Body of pancreas (tissue), 4 donors: ENCODE data around the gene CACNA1C. TPM values are rescaled to one million over a fixed set of nuclear protein-coding genes. Genes with fewer than 3 reads are reported as not detected.

Experiments
- ATAC-seq: fragments of 150-250 bp; one replicate; pipeline ENCODE4 v1.9.1; 2016
- DNase-seq, 4 donors: peaks; one replicate each; pipeline ENCODE4 v3.0.0-alpha.2; 2019
- H3K27ac ChIP-seq, 4 donors: fragments of 200-600 bp; sonication (generic); 1 replicate in 3 of 4; 2 replicates in 1 of 4; pipeline versions ENCODE4 v1.5.1 to v1.6.1; 2016 to 2019; ENCODE audit warnings: mild to moderate bottlenecking in 1 of 4, mixed read lengths in 1 of 4, moderate library complexity in 1 of 4
- H3K27me3 ChIP-seq, 2 donors: fragments of 200-600 bp; sonication (generic); one replicate each; pipeline ENCODE4 v1.6.0; 2016; ENCODE audit warnings: mild to moderate bottlenecking in 1 of 2
- H3K36me3 ChIP-seq, 2 donors: fragments of 200-600 bp; sonication (generic); replicated peaks in 1 of 2; 2 replicates each; pipeline ENCODE4 v1.5.1; 2016; ENCODE audit warnings: low read depth in 2 of 2; ENCODE audit not compliant: insufficient read depth in 1 of 2
- H3K4me1 ChIP-seq: fragments of 200-600 bp; sonication (generic); one replicate; pipeline ENCODE4 v1.6.0; 2016
- H3K4me3 ChIP-seq, 2 donors: fragments of 200-600 bp; sonication (generic); 1 replicate in 1 of 2; 2 replicates in 1 of 2; pipeline ENCODE4 v1.5.1; 2016 to 2019
- H3K9me3 ChIP-seq, 3 donors: fragments of 200-600 bp; sonication (generic); 1 replicate in 2 of 3; 2 replicates in 1 of 3; pipeline ENCODE4 v1.5.1; 2016
- CTCF ChIP-seq, 7 experiments: fragments of 450-650 bp in 4 of 7; fragments of 200-600 bp in 3 of 7; sonication (generic) in 3 of 7; IDR thresholded peaks; one replicate each; pipeline ENCODE4 v1.5.1; 2016 to 2019; ENCODE audit warnings: antibody characterized with exemption in 7 of 7
- POLR2A ChIP-seq, 3 donors: fragments of 450-650 bp; IDR thresholded peaks; one replicate each; pipeline ENCODE4 v1.6.1; 2016; ENCODE audit warnings: antibody characterized with exemption in 3 of 3, mild to moderate bottlenecking in 2 of 3
- WGBS, 2 donors: methylation state at CpG; one replicate each; pipeline ENCODE4 v1.1.5; 2017; 5-methylcytosine and 5-hydroxymethylcytosine counted together
- intact Hi-C: fragments of 100-400 bp; cut with DNase I; formaldehyde crosslinking; loops from one replicate; pipeline ENCODE4 v1.15.1; 2023
- total RNA-seq, 2 donors: library from RNA; depleted of rRNA; stranded (reverse); fragments of >200 nt; gene quantifications; one replicate each; pipeline ENCODE4 v1.1.0, GENCODE V29; 2016

The CACNA1C gene
- total RNA-seq, 2 donors from 2014 or later, result 2.3 to 4.4 TPM

- 72 to 78% methylated on average over 16 of the region's 16 CpGs for WGBS, 2 donors
- H3K27me3 ChIP-seq, result no peaks in the 10 kb centered on the region
- DNase-seq, result peak in 1 of 4 donors; percentile 8
- H3K4me3 ChIP-seq, result no peak overlapping the region
- no peaks in the 10 kb centered on the region for H3K36me3 ChIP-seq
- H3K27ac ChIP-seq, result no peak overlapping the region
- no peaks in the 10 kb centered on the region for H3K4me1 ChIP-seq
- no peaks in the 10 kb centered on the region for H3K9me3 ChIP-seq
- ATAC-seq, result peak; percentile 4
- intact Hi-C loops, result no loop called here
- no peak for TF ChIP-seq POLR2A (IDR thresholded peaks at IDR 0.05)
- TF ChIP-seq CTCF (IDR thresholded peaks at IDR 0.05), result no peak
These were observed 579.0 kb downstream of the CACNA1C start for GRCh38 chr12:2631653-2632350.

- Histone ChIP-seq H3K27ac (no peak overlapping the region), H3K27me3 (no peaks in the 10 kb centered on the region), H3K4me3 (no peak overlapping the region), H3K36me3 (no peaks in the 10 kb centered on the region), H3K9me3 (no peaks in the 10 kb centered on the region), H3K4me1 (no peaks in the 10 kb centered on the region)
- 60 to 74% methylated on average over 16 of the region's 16 CpGs for WGBS, 2 donors
- intact Hi-C loops, result no loop called here
- no peak for ATAC-seq
- TF ChIP-seq CTCF (IDR thresholded peaks at IDR 0.05), result no peak
- no peak for TF ChIP-seq POLR2A (IDR thresholded peaks at IDR 0.05)
- DNase-seq, result no peak
These were observed 580.5 kb downstream of the CACNA1C start for GRCh38 chr12:2633176-2633824.

- Histone ChIP-seq H3K9me3 (no peaks in the 10 kb centered on the region), H3K27ac (no peak overlapping the region), H3K27me3 (no peaks in the 10 kb centered on the region), H3K4me1 (no peaks in the 10 kb centered on the region), H3K4me3 (no peak overlapping the region), H3K36me3 (no peaks in the 10 kb centered on the region)
- DNase-seq, result no peak
- TF ChIP-seq CTCF (IDR thresholded peaks at IDR 0.05) (no peak), POLR2A (IDR thresholded peaks at IDR 0.05) (no peak)
- ATAC-seq, result no peak
- intact Hi-C loops, result no loop called here
- WGBS, 2 donors, result 77 to 80% methylated on average over 15 of the region's 15 CpGs
These were observed 581.0 kb downstream of the CACNA1C start for GRCh38 chr12:2633825-2634200.

- no peaks in the 10 kb centered on the region for H3K9me3 ChIP-seq
- no peak overlapping the region for H3K4me3 ChIP-seq
- 72 to 82% methylated on average over 2 of the region's 2 CpGs for WGBS, 2 donors
- no peak overlapping the region for H3K27ac ChIP-seq
- TF ChIP-seq CTCF (IDR thresholded peaks at IDR 0.05) (no peak), POLR2A (IDR thresholded peaks at IDR 0.05) (no peak)
- H3K4me1 ChIP-seq, result no peaks in the 10 kb centered on the region
- ATAC-seq, result no peak
- H3K27me3 ChIP-seq, result no peaks in the 10 kb centered on the region
- no peak for DNase-seq
- H3K36me3 ChIP-seq, result no peaks in the 10 kb centered on the region
- intact Hi-C loops, result no loop called here
These were observed 581.7 kb downstream of the CACNA1C start for GRCh38 chr12:2634471-2634870.
